ENCODE data around the gene RP2.

The RP2 gene

GRCh38 chrX:46850771-46851170 lies 13.9 kb downstream of the RP2 start:
- Histone ChIP-seq H3K4me3 (ENCODE audit: low read length) (no peak overlapping the region), H3K36me3 (ENCODE audit: insufficient read depth, low read depth, low read length) (peaks cover 5% of the 10 kb centered on the region; the same call in 1 of the 2 replicates), H3K27me3 (ENCODE audit: insufficient read depth, low read length) (no peaks in the 10 kb centered on the region), H3K9ac (ENCODE audit: low read depth, low read length) (no peak overlapping the region), H3K27ac (ENCODE audit: low read length) (no peak overlapping the region), H3K9me3 (ENCODE audit: insufficient read depth, low read depth, low read length) (no peaks in the 10 kb centered on the region), H3K4me1 (ENCODE audit: insufficient read depth, low read length) (no peaks in the 10 kb centered on the region)

- Histone ChIP-seq H3K4me1 (ENCODE audit: insufficient read depth, low read length) (no peaks in the 10 kb centered on the region), H3K9ac (ENCODE audit: low read depth, low read length) (no peak overlapping the region), H3K36me3 (ENCODE audit: insufficient read depth, low read depth, low read length) (peaks cover 5% of the 10 kb centered on the region; the same call in 1 of the 2 replicates), H3K27ac (ENCODE audit: low read length) (no peak overlapping the region), H3K4me3 (ENCODE audit: low read length) (no peak overlapping the region), H3K27me3 (ENCODE audit: insufficient read depth, low read length) (no peaks in the 10 kb centered on the region), H3K9me3 (ENCODE audit: insufficient read depth, low read depth, low read length) (no peaks in the 10 kb centered on the region)
Observed at GRCh38 chrX:46856483-46856882, 19.6 kb downstream of the RP2 start.

- Histone ChIP-seq H3K27ac (ENCODE audit: low read length) (no peak overlapping the region), H3K9ac (ENCODE audit: low read depth, low read length) (no peak overlapping the region), H3K4me3 (ENCODE audit: low read length) (no peak overlapping the region), H3K4me1 (ENCODE audit: insufficient read depth, low read length) (no peaks in the 10 kb centered on the region), H3K27me3 (ENCODE audit: insufficient read depth, low read length) (no peaks in the 10 kb centered on the region), H3K9me3 (ENCODE audit: insufficient read depth, low read depth, low read length) (no peaks in the 10 kb centered on the region), H3K36me3 (ENCODE audit: insufficient read depth, low read depth, low read length) (no peaks in the 10 kb centered on the region)
Observed at GRCh38 chrX:46860557-46860956, 23.7 kb downstream of the RP2 start.

- no peaks in the 10 kb centered on the region for H3K36me3 ChIP-seq (ENCODE audit: insufficient read depth, low read depth, low read length)
- H3K27me3 ChIP-seq (ENCODE audit: insufficient read depth, low read length): no peaks in the 10 kb centered on the region
- no peaks in the 10 kb centered on the region for H3K9me3 ChIP-seq (ENCODE audit: insufficient read depth, low read depth, low read length)
- no peaks in the 10 kb centered on the region for H3K4me1 ChIP-seq (ENCODE audit: insufficient read depth, low read length)
- no peak overlapping the region for H3K9ac ChIP-seq (ENCODE audit: low read depth, low read length)
- no peak overlapping the region for H3K27ac ChIP-seq (ENCODE audit: low read length)
- no peak overlapping the region for H3K4me3 ChIP-seq (ENCODE audit: low read length)
Observed at GRCh38 chrX:46863072-46863471, 26.2 kb downstream of the RP2 start.

- Histone ChIP-seq H3K4me3 (ENCODE audit: low read length) (no peak overlapping the region), H3K27ac (ENCODE audit: low read length) (no peak overlapping the region), H3K4me1 (ENCODE audit: insufficient read depth, low read length) (no peaks in the 10 kb centered on the region), H3K9me3 (ENCODE audit: insufficient read depth, low read depth, low read length) (no peaks in the 10 kb centered on the region), H3K27me3 (ENCODE audit: insufficient read depth, low read length) (no peaks in the 10 kb centered on the region), H3K9ac (ENCODE audit: low read depth, low read length) (no peak overlapping the region), H3K36me3 (ENCODE audit: insufficient read depth, low read depth, low read length) (no peaks in the 10 kb centered on the region)
Observed at GRCh38 chrX:46864606-46865005, 27.8 kb downstream of the RP2 start.

GRCh38 chrX:46865281-46865680 lies 28.4 kb downstream of the RP2 start:
- H3K4me1 ChIP-seq (ENCODE audit: insufficient read depth, low read length): no peaks in the 10 kb centered on the region
- H3K27ac ChIP-seq (ENCODE audit: low read length): no peak overlapping the region
- H3K4me3 ChIP-seq (ENCODE audit: low read length): no peak overlapping the region
- no peak overlapping the region for H3K9ac ChIP-seq (ENCODE audit: low read depth, low read length)
- H3K27me3 ChIP-seq (ENCODE audit: insufficient read depth, low read length): no peaks in the 10 kb centered on the region
- no peaks in the 10 kb centered on the region for H3K36me3 ChIP-seq (ENCODE audit: insufficient read depth, low read depth, low read length)
- H3K9me3 ChIP-seq (ENCODE audit: insufficient read depth, low read depth, low read length): no peaks in the 10 kb centered on the region

GRCh38 chrX:46866726-46867125 lies 29.9 kb downstream of the RP2 start:
- Histone ChIP-seq H3K9me3 (ENCODE audit: insufficient read depth, low read depth, low read length) (no peaks in the 10 kb centered on the region), H3K27me3 (ENCODE audit: insufficient read depth, low read length) (no peaks in the 10 kb centered on the region), H3K4me3 (ENCODE audit: low read length) (no peak overlapping the region), H3K9ac (ENCODE audit: low read depth, low read length) (no peak overlapping the region), H3K27ac (ENCODE audit: low read length) (no peak overlapping the region), H3K36me3 (ENCODE audit: insufficient read depth, low read depth, low read length) (no peaks in the 10 kb centered on the region), H3K4me1 (ENCODE audit: insufficient read depth, low read length) (no peaks in the 10 kb centered on the region)

- Histone ChIP-seq H3K4me3 (ENCODE audit: low read length) (no peak overlapping the region), H3K4me1 (ENCODE audit: insufficient read depth, low read length) (peaks cover 2% of the 10 kb centered on the region; the same call in 1 of the 2 replicates), H3K9ac (ENCODE audit: low read depth, low read length) (no peak overlapping the region), H3K27me3 (ENCODE audit: insufficient read depth, low read length) (no peaks in the 10 kb centered on the region), H3K36me3 (ENCODE audit: insufficient read depth, low read depth, low read length) (no peaks in the 10 kb centered on the region), H3K9me3 (ENCODE audit: insufficient read depth, low read depth, low read length) (no peaks in the 10 kb centered on the region), H3K27ac (ENCODE audit: low read length) (no peak overlapping the region)
Observed at GRCh38 chrX:46873746-46874145, 36.9 kb downstream of the RP2 start.

- H3K9me3 ChIP-seq (ENCODE audit: insufficient read depth, low read depth, low read length): no peaks in the 10 kb centered on the region
- H3K36me3 ChIP-seq (ENCODE audit: insufficient read depth, low read depth, low read length): no peaks in the 10 kb centered on the region
- no peaks in the 10 kb centered on the region for H3K27me3 ChIP-seq (ENCODE audit: insufficient read depth, low read length)
- H3K9ac ChIP-seq (ENCODE audit: low read depth, low read length): no peak overlapping the region
- H3K4me3 ChIP-seq (ENCODE audit: low read length): no peak overlapping the region
- peaks cover 2% of the 10 kb centered on the region; the same call in 1 of the 2 replicates for H3K4me1 ChIP-seq (ENCODE audit: insufficient read depth, low read length)
- H3K27ac ChIP-seq (ENCODE audit: low read length): no peak overlapping the region
Observed at GRCh38 chrX:46876901-46877300, 40.1 kb downstream of the RP2 start.

- Histone ChIP-seq H3K27ac (ENCODE audit: low read length) (no peak overlapping the region), H3K36me3 (ENCODE audit: insufficient read depth, low read depth, low read length) (no peaks in the 10 kb centered on the region), H3K9me3 (ENCODE audit: insufficient read depth, low read depth, low read length) (no peaks in the 10 kb centered on the region), H3K4me1 (ENCODE audit: insufficient read depth, low read length) (no peaks in the 10 kb centered on the region), H3K27me3 (ENCODE audit: insufficient read depth, low read length) (no peaks in the 10 kb centered on the region), H3K9ac (ENCODE audit: low read depth, low read length) (no peak overlapping the region), H3K4me3 (ENCODE audit: low read length) (no peak overlapping the region)
Observed at GRCh38 chrX:46882266-46882665, 45.4 kb downstream of the RP2 start.

GRCh38 chrX:46884799-46885198 lies 48.0 kb downstream of the RP2 start:
- Histone ChIP-seq H3K4me3 (ENCODE audit: low read length) (no peak overlapping the region), H3K27me3 (ENCODE audit: insufficient read depth, low read length) (no peaks in the 10 kb centered on the region), H3K27ac (ENCODE audit: low read length) (no peak overlapping the region), H3K9me3 (ENCODE audit: insufficient read depth, low read depth, low read length) (no peaks in the 10 kb centered on the region), H3K36me3 (ENCODE audit: insufficient read depth, low read depth, low read length) (no peaks in the 10 kb centered on the region), H3K9ac (ENCODE audit: low read depth, low read length) (no peak overlapping the region), H3K4me1 (ENCODE audit: insufficient read depth, low read length) (no peaks in the 10 kb centered on the region)

GRCh38 chrX:46898207-46898606 lies 61.4 kb downstream of the RP2 start:
- no peak overlapping the region for H3K27ac ChIP-seq (ENCODE audit: low read length)
- no peak overlapping the region for H3K9ac ChIP-seq (ENCODE audit: low read depth, low read length)
- H3K36me3 ChIP-seq (ENCODE audit: insufficient read depth, low read depth, low read length): no peaks in the 10 kb centered on the region
- H3K4me1 ChIP-seq (ENCODE audit: insufficient read depth, low read length): no peaks in the 10 kb centered on the region
- no peak overlapping the region for H3K4me3 ChIP-seq (ENCODE audit: low read length)
- H3K27me3 ChIP-seq (ENCODE audit: insufficient read depth, low read length): no peaks in the 10 kb centered on the region
- no peaks in the 10 kb centered on the region for H3K9me3 ChIP-seq (ENCODE audit: insufficient read depth, low read depth, low read length)

Measured in iPS-20b (cell line).